B cell (primary cell): ENCODE data around the gene GDPD3.

ENCODE experiments used
- CTCF ChIP-seq: fragments of 200-600 bp; IDR thresholded peaks from one replicate; pipeline ENCODE4 v1.8.0; 2022; ENCODE audit warnings: antibody characterized with exemption, mild to moderate bottlenecking
- EZH2 ChIP-seq: IDR thresholded peaks from 2 replicates; pipeline ENCODE4 v1.6.1; 2012; ENCODE audit warnings: borderline replicate concordance, low read depth, mild to moderate bottlenecking, moderate library complexity, low read length; ENCODE audit not compliant: insufficient read depth, poor library complexity, severe bottlenecking

- TF ChIP-seq CTCF = no peak
- no peak for TF ChIP-seq EZH2
These were observed 24.6 kb upstream of the GDPD3 start for GRCh38 chr16:30137897-30138296.
